GM19238 (cell line): ENCODE results near the gene TNXB.
A peak's percentile ranks its signal among the peaks of the same experiment; 100 is the strongest.
"Not testable (repeated sequence)": the region's sequence is repeated elsewhere in the genome, so short reads cannot be mapped to it uniquely, and the experiment has no call there.

Source experiments
- DNase-seq: peaks from one replicate; pipeline ENCODE4 v3.0.0; 2011; ENCODE audit warnings: low spot score; ENCODE audit not compliant: insufficient read length

TNXB gene

GRCh38 chr6:32111424-32112066 is 2.4 kb upstream of the TNXB start:
- DNase-seq: no peak

GRCh38 chr6:32110632-32111031 is 1.5 kb upstream of the TNXB start:
- no peak for DNase-seq

GRCh38 chr6:32109765-32110160 is 625 bp upstream of the TNXB start:
- DNase-seq: no peak

GRCh38 chr6:32108727-32109113 is 418 bp downstream of the TNXB start:
- DNase-seq: no peak

GRCh38 chr6:32108094-32108627 is 977 bp downstream of the TNXB start:
- DNase-seq: no peak

GRCh38 chr6:32107406-32107805 is 1.7 kb downstream of the TNXB start:
- DNase-seq: no peak

- DNase-seq: no peak
Measured at GRCh38 chr6:32105433-32105832, 3.7 kb downstream of the TNXB start.

GRCh38 chr6:32102255-32102654 is 6.9 kb downstream of the TNXB start:
- DNase-seq: no peak

GRCh38 chr6:32100251-32100650 is 8.9 kb downstream of the TNXB start:
- DNase-seq: not testable (repeated sequence)

- DNase-seq: no peak
Measured at GRCh38 chr6:32097364-32097763, 11.8 kb downstream of the TNXB start.

- DNase-seq: no peak
Measured at GRCh38 chr6:32096394-32097258, 12.5 kb downstream of the TNXB start.

GRCh38 chr6:32096087-32096393 is 13.1 kb downstream of the TNXB start:
- no peak for DNase-seq

- DNase-seq: no peak
Measured at GRCh38 chr6:32095338-32096086, 13.6 kb downstream of the TNXB start.

GRCh38 chr6:32092760-32093497 is 16.2 kb downstream of the TNXB start:
- DNase-seq: no peak

- no peak for DNase-seq
Measured at GRCh38 chr6:32089082-32089828, 19.9 kb downstream of the TNXB start.

- no peak for DNase-seq
Measured at GRCh38 chr6:32088487-32089049, 20.6 kb downstream of the TNXB start.

- peak; percentile 59 for DNase-seq
Measured at GRCh38 chr6:32087574-32088486, 21.3 kb downstream of the TNXB start.

- DNase-seq: peak; percentile 60
Measured at GRCh38 chr6:32086661-32087573, 22.2 kb downstream of the TNXB start.
